Dedifferentiated amniotic fluid mesenchymal stem cell (primary cell): ENCODE measurements around the gene ARID2.

Experiments used
- DNase-seq: peaks from one replicate; pipeline ENCODE4 v3.0.0-alpha.2; 2016; ENCODE audit errors: extremely low spot score

Gene ARID2

DNA sequence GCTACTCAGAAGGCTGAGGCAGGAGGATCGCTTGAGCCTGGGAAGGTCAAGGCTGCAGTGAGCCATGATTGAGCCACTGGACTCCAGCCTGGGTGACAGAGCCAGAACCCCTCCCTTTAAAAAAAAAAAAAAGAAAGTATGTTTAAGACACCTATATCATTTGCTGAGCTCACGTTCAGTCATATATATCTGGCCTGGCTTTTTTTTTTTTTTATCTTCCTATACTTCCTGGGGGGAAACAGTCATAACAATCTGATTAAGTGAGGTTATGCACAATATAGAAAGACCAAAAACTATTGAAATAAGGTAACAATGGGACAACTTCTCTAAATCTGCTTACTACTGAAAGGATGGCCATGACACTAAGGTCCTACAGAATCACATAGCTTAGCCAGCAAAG, 9.4 kb upstream of the ARID2 start:
- no peak for DNase-seq

GRCh38 chr12:45721369-45721768, 8.1 kb upstream of the ARID2 start:
- DNase-seq, result no peak

- no peak for DNase-seq
Observed at GRCh38 chr12:45721954-45722353, 7.6 kb upstream of the ARID2 start.

DNA sequence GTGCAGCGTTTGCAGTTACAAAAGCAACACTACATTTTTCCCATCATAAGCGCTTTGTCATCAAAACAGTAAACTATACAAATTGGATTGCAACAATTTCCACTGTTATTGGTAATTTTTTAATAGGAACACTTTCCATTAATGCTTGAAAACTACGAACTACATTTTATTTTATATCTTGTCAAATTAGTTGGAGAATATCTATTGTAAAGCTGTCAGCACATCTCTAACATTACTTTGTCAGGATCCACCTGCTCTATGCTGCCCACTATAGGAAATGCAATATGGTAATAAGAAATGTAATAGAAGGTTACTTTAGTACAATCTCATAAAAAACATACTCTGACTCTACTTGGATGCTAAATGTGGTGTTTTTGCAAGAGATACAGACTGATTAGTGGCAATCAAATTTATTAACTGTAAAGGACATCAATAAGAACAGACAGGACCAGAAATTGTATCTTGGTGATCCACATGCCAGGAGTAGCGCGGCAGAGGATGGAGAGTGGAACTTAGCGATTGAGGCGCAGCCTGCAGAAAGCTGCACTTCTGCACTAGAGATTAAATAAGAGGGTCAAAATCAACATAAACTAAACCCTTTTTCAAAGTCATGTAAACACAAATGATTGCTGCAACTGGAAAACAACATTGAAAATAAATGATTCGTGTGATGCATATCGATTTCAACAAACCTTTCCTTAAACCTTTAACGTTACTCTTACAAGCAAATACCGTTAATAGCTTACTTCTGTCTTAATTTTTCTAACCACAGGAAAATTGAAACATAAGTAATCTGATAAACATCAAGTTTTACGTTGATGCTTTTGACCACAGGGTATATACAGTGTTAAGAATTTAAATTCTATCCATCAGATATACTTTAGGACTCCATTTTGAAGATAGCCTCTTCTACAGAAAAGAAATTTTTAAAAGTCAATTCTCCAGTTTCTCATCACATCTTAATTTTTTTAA, 3.6 kb upstream of the ARID2 start:
- DNase-seq, result peak; percentile 66

- peak; percentile 31 for DNase-seq
Observed at GRCh38 chr12:45726603-45727300, 2.8 kb upstream of the ARID2 start.

- DNase-seq, result peak; percentile 94
Observed at GRCh38 chr12:45727301-45727979, 2.1 kb upstream of the ARID2 start.

- peak; percentile 20 for DNase-seq
Observed at GRCh38 chr12:45727980-45728629, 1.4 kb upstream of the ARID2 start.

- peak; percentile 96 for DNase-seq
Observed at GRCh38 chr12:45728630-45729232, 775 bp upstream of the ARID2 start.

- DNase-seq, result no peak
Observed at GRCh38 chr12:45730084-45730347, 510 bp downstream of the ARID2 start.

- peak; percentile 26 for DNase-seq
Observed at GRCh38 chr12:45730348-45731189, 1.1 kb downstream of the ARID2 start.

GRCh38 chr12:45731190-45731775, 1.8 kb downstream of the ARID2 start:
- DNase-seq, result no peak

- no peak for DNase-seq
Observed at GRCh38 chr12:45732250-45732649, 2.7 kb downstream of the ARID2 start.

DNA sequence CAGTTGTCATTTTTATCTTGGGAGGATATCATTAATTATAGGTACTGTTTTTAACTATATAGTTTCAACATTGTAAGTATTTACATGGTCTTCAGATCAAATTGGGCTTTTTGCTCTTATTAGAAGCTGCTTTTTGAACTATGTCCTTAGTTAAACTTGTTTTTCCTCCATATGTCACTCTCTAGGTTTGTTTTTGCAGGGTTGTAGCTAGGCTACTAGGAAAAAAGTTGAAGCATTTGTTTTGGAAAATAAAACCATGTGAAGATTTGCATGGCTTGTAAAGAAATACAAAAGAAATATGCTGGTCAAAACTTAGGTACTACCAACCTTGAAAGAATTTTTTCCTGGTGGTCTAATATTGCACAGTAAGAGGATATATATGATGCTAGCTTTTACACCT, 3.4 kb downstream of the ARID2 start:
- DNase-seq, result no peak

DNA sequence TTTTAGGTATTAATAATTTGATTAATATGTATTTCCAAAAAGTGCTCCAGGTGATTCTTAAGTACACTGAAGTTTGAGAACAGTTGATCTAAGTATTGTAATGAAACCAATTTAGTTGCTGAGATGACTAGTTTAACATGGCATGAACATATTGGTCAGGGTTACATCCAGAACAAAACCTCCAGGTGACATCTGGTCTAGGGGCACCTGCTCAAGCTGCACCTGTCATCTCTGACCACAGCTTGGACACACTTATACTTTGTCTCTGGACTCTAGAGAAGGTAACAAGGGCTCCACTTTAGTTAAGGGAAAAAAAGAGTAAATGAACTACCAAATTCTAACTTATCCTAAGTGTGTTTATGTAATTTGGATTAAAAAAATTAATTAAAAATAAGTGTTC, 8.1 kb downstream of the ARID2 start:
- DNase-seq, result no peak

DNA sequence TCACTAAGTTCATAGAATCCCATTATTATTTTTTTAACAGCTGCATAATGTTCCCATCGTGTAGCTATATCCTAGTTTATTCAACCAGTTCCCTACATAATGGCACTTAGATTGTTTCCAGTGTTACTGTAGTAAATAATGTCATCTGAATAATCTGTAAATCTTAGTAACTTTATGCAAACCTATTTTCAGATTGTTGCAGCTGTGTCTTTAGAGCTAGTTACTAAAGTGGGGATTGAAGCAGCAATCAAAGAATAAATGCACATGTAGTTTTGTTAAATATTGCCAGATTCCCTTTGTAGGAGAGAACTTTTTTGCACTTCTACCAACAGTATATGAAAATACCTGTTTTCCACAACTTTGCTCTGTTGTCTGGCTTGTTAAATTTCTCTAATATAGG, 13.1 kb downstream of the ARID2 start:
- no peak for DNase-seq

GRCh38 chr12:45743247-45743646, 13.7 kb downstream of the ARID2 start:
- no peak for DNase-seq

- peak; percentile 32 for DNase-seq
Observed at GRCh38 chr12:45745861-45746277, 16.4 kb downstream of the ARID2 start.

- DNase-seq, result no peak
Observed at GRCh38 chr12:45756666-45757065, 27.2 kb downstream of the ARID2 start.

DNA sequence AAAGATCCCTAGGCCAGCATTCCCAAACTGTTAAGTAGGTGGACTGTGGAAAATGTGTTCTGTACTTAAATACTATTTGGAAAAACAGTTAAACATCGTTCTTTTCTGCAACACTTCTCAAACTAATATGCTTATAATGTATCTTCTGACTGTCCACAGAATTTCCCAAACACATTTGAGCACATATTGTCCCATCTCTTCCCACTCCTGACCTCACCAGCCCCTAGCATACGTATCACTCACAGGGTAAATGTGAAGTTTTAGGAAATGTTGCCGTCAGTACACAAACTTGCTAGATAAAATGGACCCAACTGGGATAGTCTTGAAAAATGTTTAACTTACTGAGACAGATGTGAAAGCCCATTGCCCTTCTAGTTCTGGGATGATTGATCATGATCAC, 27.7 kb downstream of the ARID2 start:
- DNase-seq, result no peak

GRCh38 chr12:45760333-45760732, 30.8 kb downstream of the ARID2 start:
- DNase-seq, result no peak
